ENCODE data around the gene PCYOX1L.

Gene PCYOX1L

GRCh38 chr5:149333711-149334443, 24.0 kb upstream of the PCYOX1L start:
- H2AFZ ChIP-seq (ENCODE audit: low read length), result no peak overlapping the region
- no peak overlapping the region for H3K27ac ChIP-seq (ENCODE audit: low read depth, low read length, poor library complexity, severe bottlenecking)
- no peaks in the 10 kb centered on the region for H3K36me3 ChIP-seq (ENCODE audit: insufficient read depth, low read length)
- no peaks in the 10 kb centered on the region for H3K9me3 ChIP-seq (ENCODE audit: low read length)
- no peaks in the 10 kb centered on the region for H4K20me1 ChIP-seq (ENCODE audit: insufficient read depth, low read length)
- no peaks in the 10 kb centered on the region for H3K9me2 ChIP-seq (ENCODE audit: low read depth, low read length)
- TF ChIP-seq EZH2 (IDR thresholded peaks at IDR 0.05; ENCODE audit: borderline replicate concordance, low read length) (no peak), CTCF (IDR thresholded peaks at IDR 0.05; ENCODE audit: low read length) (no peak)
- H3K4me1 ChIP-seq (ENCODE audit: insufficient read depth, low read length, severe bottlenecking), result no peaks in the 10 kb centered on the region
- H3K9ac ChIP-seq (ENCODE audit: low read length), result no peak overlapping the region
- H3F3A ChIP-seq (ENCODE audit: insufficient read depth, low read length), result no peaks in the 10 kb centered on the region
- H3K79me2 ChIP-seq (ENCODE audit: insufficient read depth, low read length), result no peaks in the 10 kb centered on the region
- no peak overlapping the region for H3K4me2 ChIP-seq (ENCODE audit: low read length)
- H3K27me3 ChIP-seq (ENCODE audit: insufficient read depth, low read length), result 0 out of 2 replicates have a peak, but pooled peaks cover 3% of the 10 kb centered on the region
- H3K4me3 ChIP-seq (ENCODE audit: low read depth, low read length, poor library complexity, severe bottlenecking), result no peak overlapping the region

GRCh38 chr5:149337736-149338135, 20.1 kb upstream of the PCYOX1L start:
- no peak overlapping the region for H2AFZ ChIP-seq (ENCODE audit: low read length)
- H3K27ac ChIP-seq (ENCODE audit: low read depth, low read length, poor library complexity, severe bottlenecking), result no peak overlapping the region
- H3K4me3 ChIP-seq (ENCODE audit: low read depth, low read length, poor library complexity, severe bottlenecking), result no peak overlapping the region
- H3K4me1 ChIP-seq (ENCODE audit: insufficient read depth, low read length, severe bottlenecking), result no peaks in the 10 kb centered on the region
- no peaks in the 10 kb centered on the region for H4K20me1 ChIP-seq (ENCODE audit: insufficient read depth, low read length)
- H3K4me2 ChIP-seq (ENCODE audit: low read length), result no peak overlapping the region
- H3F3A ChIP-seq (ENCODE audit: insufficient read depth, low read length), result no peaks in the 10 kb centered on the region
- H3K79me2 ChIP-seq (ENCODE audit: insufficient read depth, low read length), result no peaks in the 10 kb centered on the region
- TF ChIP-seq CTCF (IDR thresholded peaks at IDR 0.05; ENCODE audit: low read length) (no peak), EZH2 (IDR thresholded peaks at IDR 0.05; ENCODE audit: borderline replicate concordance, low read length) (no peak)
- H3K36me3 ChIP-seq (ENCODE audit: insufficient read depth, low read length), result no peaks in the 10 kb centered on the region
- no peaks in the 10 kb centered on the region for H3K9me3 ChIP-seq (ENCODE audit: low read length)
- no peaks in the 10 kb centered on the region for H3K9me2 ChIP-seq (ENCODE audit: low read depth, low read length)
- H3K9ac ChIP-seq (ENCODE audit: low read length), result no peak overlapping the region
- no peaks in the 10 kb centered on the region for H3K27me3 ChIP-seq (ENCODE audit: insufficient read depth, low read length)

GRCh38 chr5:149338364-149338763, 19.5 kb upstream of the PCYOX1L start:
- Histone ChIP-seq H3K9me3 (ENCODE audit: low read length) (no peaks in the 10 kb centered on the region), H3K36me3 (ENCODE audit: insufficient read depth, low read length) (no peaks in the 10 kb centered on the region), H2AFZ (ENCODE audit: low read length) (no peak overlapping the region), H3K27ac (ENCODE audit: low read depth, low read length, poor library complexity, severe bottlenecking) (no peak overlapping the region), H4K20me1 (ENCODE audit: insufficient read depth, low read length) (no peaks in the 10 kb centered on the region), H3K9me2 (ENCODE audit: low read depth, low read length) (no peaks in the 10 kb centered on the region), H3F3A (ENCODE audit: insufficient read depth, low read length) (no peaks in the 10 kb centered on the region), H3K4me2 (ENCODE audit: low read length) (no peak overlapping the region), H3K4me3 (ENCODE audit: low read depth, low read length, poor library complexity, severe bottlenecking) (no peak overlapping the region), H3K79me2 (ENCODE audit: insufficient read depth, low read length) (no peaks in the 10 kb centered on the region), H3K4me1 (ENCODE audit: insufficient read depth, low read length, severe bottlenecking) (no peaks in the 10 kb centered on the region), H3K27me3 (ENCODE audit: insufficient read depth, low read length) (no peaks in the 10 kb centered on the region), H3K9ac (ENCODE audit: low read length) (no peak overlapping the region)
- no peak for TF ChIP-seq CTCF (IDR thresholded peaks at IDR 0.05; ENCODE audit: low read length)
- no peak for TF ChIP-seq EZH2 (IDR thresholded peaks at IDR 0.05; ENCODE audit: borderline replicate concordance, low read length)

All from OCI-LY1 (cell line).